Measurements from ENCODE around the gene MZB1. TPM values are rescaled to one million over a fixed set of nuclear protein-coding genes. Genes with fewer than 3 reads are reported as not detected.

The MZB1 gene
- total and polyA plus RNA-seq, 2 of the 13 experiments (the other 11 are each of a cell fraction or from before 2014, with no cell fraction given) = 0.31 to 0.40 TPM

- TF ChIP-seq ZBTB20 (CRISPR knock-in tag; IDR thresholded peaks at IDR 0.05; ENCODE audit: borderline replicate concordance, low read depth) = no peak
- TF ChIP-seq MIER2 (CRISPR knock-in tag; IDR thresholded peaks at IDR 0.05) = no peak
- no peak for TF ChIP-seq MTERF4 (CRISPR knock-in tag; IDR thresholded peaks at IDR 0.05)
- no peak for TF ChIP-seq ZBTB14 (CRISPR knock-in tag; IDR thresholded peaks at IDR 0.05)
- TF ChIP-seq ZNF761 (CRISPR knock-in tag; conservative IDR thresholded peaks at IDR 0.05) = no peak
- TF ChIP-seq ZNF770 (CRISPR knock-in tag; IDR thresholded peaks at IDR 0.05) = no peak
- no peak for TF ChIP-seq FUBP1 (CRISPR knock-in tag; IDR thresholded peaks at IDR 0.05; ENCODE audit: borderline replicate concordance)
These were observed 42.0 kb upstream of the MZB1 start (continued) for GRCh38 chr5:139431706-139432105.
